Esophagus muscularis mucosa (tissue), 4 donors: Measurements from ENCODE around the gene TXNL4A. TPM values are rescaled to one million over a fixed set of nuclear protein-coding genes. Genes with fewer than 3 reads are reported as not detected.
"Not testable (repeated sequence)": the region's sequence is repeated elsewhere in the genome, so short reads cannot be mapped to it uniquely, and the experiment has no call there.

ENCODE experiments used
- DNase-seq: peaks from one replicate; pipeline ENCODE4 v3.0.0-alpha.2; 2017; ENCODE audit errors: extremely low spot score
- H3K27ac ChIP-seq, 4 donors: fragments of 200-600 bp; sonication (generic); replicated peaks in 1 of 4; 1 replicate in 3 of 4; 2 replicates in 1 of 4; pipeline ENCODE4 v1.5.1; 2016 to 2019; ENCODE audit warnings: mild to moderate bottlenecking in 1 of 4
- H3K27me3 ChIP-seq, 4 donors: fragments of 200-600 bp; sonication (generic); one replicate each; pipeline versions ENCODE4 v1.5.1 to v1.6.0; 2016 to 2019
- H3K36me3 ChIP-seq, 4 donors: fragments of 200-600 bp; sonication (generic); one replicate each; pipeline ENCODE4 v1.5.1; 2016 to 2019
- H3K4me1 ChIP-seq, 4 donors: fragments of 200-600 bp; sonication (generic); one replicate each; pipeline ENCODE4 v1.5.1; 2016 to 2019
- H3K4me3 ChIP-seq, 4 donors: fragments of 200-600 bp; sonication (generic); 1 replicate in 2 of 4; 2 replicates in 2 of 4; pipeline ENCODE4 v1.5.1; 2016 to 2019; ENCODE audit warnings: mild to moderate bottlenecking in 4 of 4, moderate library complexity in 1 of 4
- H3K9me3 ChIP-seq, 4 donors: fragments of 200-600 bp; sonication (generic); 1 replicate in 3 of 4; 2 replicates in 1 of 4; pipeline ENCODE4 v1.5.1; 2016 to 2019
- CTCF ChIP-seq, 3 experiments: fragments of 200-600 bp in 2 of 3; fragments of 450-650 bp in 1 of 3; sonication (generic) in 2 of 3; IDR thresholded peaks; one replicate each; pipeline ENCODE4 v1.5.1; 2017 to 2019; ENCODE audit warnings: antibody characterized with exemption in 3 of 3, mild to moderate bottlenecking in 2 of 3, moderate library complexity in 1 of 3
- EP300 ChIP-seq: sonication (generic); formaldehyde crosslinking; IDR thresholded peaks from one replicate; pipeline ENCODE4 v1.6.1; 2017; ENCODE audit warnings: antibody characterized with exemption
- POLR2A ChIP-seq: fragments of 450-650 bp; IDR thresholded peaks from one replicate; pipeline ENCODE4 v1.6.1; 2017; ENCODE audit warnings: antibody characterized with exemption, moderate library complexity, mild to moderate bottlenecking, low read depth
- POLR2AphosphoS5 ChIP-seq, 2 donors: sonication (generic); formaldehyde crosslinking; IDR thresholded peaks; one replicate each; pipeline ENCODE4 v1.6.1; 2017; ENCODE audit warnings: antibody characterized with exemption in 2 of 2
- WGBS: methylation state at CpG from one replicate; pipeline ENCODE4 v1.1.5; 2018; 5-methylcytosine and 5-hydroxymethylcytosine counted together
- intact Hi-C: fragments of 100-400 bp; cut with DNase I; formaldehyde crosslinking; loops from one replicate; pipeline ENCODE4 v1.15.1; 2023
- total RNA-seq, 4 donors: library from RNA; depleted of rRNA; stranded (reverse); fragments of >200 nt; gene quantifications; one replicate each; pipeline versions ENCODE4 v1.1.0 to v1.2.1, GENCODE V29; 2016

Gene TXNL4A
- total RNA-seq, 4 donors from 2014 or later = 21.6 to 44.9 (median 38.9) TPM

GRCh38 chr18:79962311-79962710, 26.1 kb downstream of the TXNL4A start:
- H3K4me1 ChIP-seq = peaks cover 11 to 20% (median 19%) of the 10 kb centered on the region in 4 donors
- 88% methylated on average over 10 of the region's 10 CpGs for WGBS
- no peaks in the 10 kb centered on the region for H3K9me3 ChIP-seq
- no peak overlapping the region for H3K4me3 ChIP-seq
- no peak for DNase-seq
- H3K27ac ChIP-seq = no peak overlapping the region
- TF ChIP-seq CTCF (IDR thresholded peaks at IDR 0.05) = no peak
- TF ChIP-seq POLR2A = no peak
- no peak for TF ChIP-seq EP300
- TF ChIP-seq POLR2AphosphoS5 (IDR thresholded peaks at IDR 0.05) = no peak
- peaks cover 0 to 26% (median 2%) of the 10 kb centered on the region in 4 donors for H3K27me3 ChIP-seq
- H3K36me3 ChIP-seq = peaks cover 0 to 2% (median 0%) of the 10 kb centered on the region in 4 donors
- intact Hi-C loops = no loop called here

- H3K4me1 ChIP-seq = peaks cover 11 to 20% (median 19%) of the 10 kb centered on the region in 4 donors
- no peaks in the 10 kb centered on the region for H3K36me3 ChIP-seq
- DNase-seq = no peak
- 86% methylated on average over 18 of the region's 29 CpGs for WGBS
- TF ChIP-seq CTCF (IDR thresholded peaks at IDR 0.05) = no peak
- no peak for TF ChIP-seq POLR2AphosphoS5 (IDR thresholded peaks at IDR 0.05)
- no peak for TF ChIP-seq POLR2A
- no peak for TF ChIP-seq EP300
- intact Hi-C loops = no loop called here
- no peak overlapping the region for H3K27ac ChIP-seq
- no peaks in the 10 kb centered on the region for H3K9me3 ChIP-seq
- H3K27me3 ChIP-seq = peaks cover 0 to 26% (median 2%) of the 10 kb centered on the region in 4 donors
- no peak overlapping the region for H3K4me3 ChIP-seq
Measured at GRCh38 chr18:79961527-79962291, 26.7 kb downstream of the TXNL4A start.

- H3K36me3 ChIP-seq = no peaks in the 10 kb centered on the region
- peaks cover 0 to 26% (median 2%) of the 10 kb centered on the region in 4 donors for H3K27me3 ChIP-seq
- H3K9me3 ChIP-seq = no peaks in the 10 kb centered on the region
- DNase-seq = no peak
- H3K4me1 ChIP-seq = peaks cover 11 to 20% (median 19%) of the 10 kb centered on the region in 4 donors
- H3K4me3 ChIP-seq = no peak overlapping the region
- TF ChIP-seq CTCF (IDR thresholded peaks at IDR 0.05) (no peak), EP300 (no peak), POLR2A (no peak), POLR2AphosphoS5 (IDR thresholded peaks at IDR 0.05) (no peak)
- intact Hi-C loops = no loop called here
- H3K27ac ChIP-seq = no peak overlapping the region
- 91% methylated on average over 16 of the region's 16 CpGs for WGBS
Measured at GRCh38 chr18:79960921-79961526, 27.3 kb downstream of the TXNL4A start.

GRCh38 chr18:79960161-79960801, 28.1 kb downstream of the TXNL4A start:
- intact Hi-C loops, H3K4me3 ChIP-seq, H3K36me3 ChIP-seq, H3K27ac ChIP-seq, DNase-seq, H3K9me3 ChIP-seq: not testable (repeated sequence)
- Histone ChIP-seq H3K27me3 (peaks cover 0 to 26% (median 2%) of the 10 kb centered on the region in 4 donors), H3K4me1 (peaks cover 8 to 16% (median 14%) of the 10 kb centered on the region in 4 donors)
- WGBS = 30% methylated on average over 12 of the region's 12 CpGs

- Histone ChIP-seq H3K4me3 (no peak overlapping the region), H3K4me1 (peaks cover 1 to 3% (median 2%) of the 10 kb centered on the region in 4 donors), H3K9me3 (no peaks in the 10 kb centered on the region), H3K27me3 (peaks cover 0 to 26% (median 2%) of the 10 kb centered on the region in 4 donors), H3K36me3 (no peaks in the 10 kb centered on the region), H3K27ac (no peak overlapping the region)
- intact Hi-C loops = no loop called here
- no peak for TF ChIP-seq CTCF (IDR thresholded peaks at IDR 0.05)
- no peak for TF ChIP-seq POLR2AphosphoS5 (IDR thresholded peaks at IDR 0.05)
- no peak for TF ChIP-seq POLR2A
- TF ChIP-seq EP300 = no peak
- DNase-seq = no peak
- WGBS = 97% methylated on average over 2 of the region's 2 CpGs
Measured at GRCh38 chr18:79958981-79959380, 29.4 kb downstream of the TXNL4A start.
